Measurements from ENCODE around the gene PACS1.

The PACS1 gene

GRCh38 chr11:66190786-66191185 is 120.7 kb downstream of the PACS1 start:
- DNase-seq: no peak

GRCh38 chr11:66192181-66192863 is 122.2 kb downstream of the PACS1 start:
- no peak for DNase-seq

GRCh38 chr11:66194391-66194790 is 124.3 kb downstream of the PACS1 start:
- DNase-seq: no peak

- no peak for DNase-seq
Measured at GRCh38 chr11:66195867-66196266, 125.8 kb downstream of the PACS1 start.

GRCh38 chr11:66203847-66204246 is 133.8 kb downstream of the PACS1 start:
- DNase-seq: no peak

GRCh38 chr11:66204412-66204811 is 134.3 kb downstream of the PACS1 start:
- DNase-seq: no peak

- DNase-seq: no peak
Measured at GRCh38 chr11:66207816-66208215, 137.7 kb downstream of the PACS1 start.

- DNase-seq: no peak
Measured at GRCh38 chr11:66211100-66211499, 141.0 kb downstream of the PACS1 start.

- no peak for DNase-seq
Measured at GRCh38 chr11:66216911-66217310, 146.8 kb downstream of the PACS1 start.

- no peak for DNase-seq
Measured at GRCh38 chr11:66218036-66218435, 148.0 kb downstream of the PACS1 start.

GRCh38 chr11:66218846-66219620 is 149.0 kb downstream of the PACS1 start:
- DNase-seq: no peak

GRCh38 chr11:66219846-66220565 is 149.9 kb downstream of the PACS1 start:
- no peak for DNase-seq

GRCh38 chr11:66220566-66220935 is 150.5 kb downstream of the PACS1 start:
- DNase-seq: no peak

- no peak for DNase-seq
Measured at GRCh38 chr11:66221012-66221411, 150.9 kb downstream of the PACS1 start.

- DNase-seq: no peak
Measured at GRCh38 chr11:66221726-66222236, 151.7 kb downstream of the PACS1 start.

GRCh38 chr11:66222358-66223149 is 152.5 kb downstream of the PACS1 start:
- DNase-seq: peak; percentile 89

- no peak for DNase-seq
Measured at GRCh38 chr11:66224226-66224855, 154.3 kb downstream of the PACS1 start.

GRCh38 chr11:66225066-66225465 is 155.0 kb downstream of the PACS1 start:
- DNase-seq: no peak

- no peak for DNase-seq
Measured at GRCh38 chr11:66226101-66226500, 156.0 kb downstream of the PACS1 start.

GRCh38 chr11:66227700-66228099 is 157.6 kb downstream of the PACS1 start:
- DNase-seq: no peak

GRCh38 chr11:66228521-66228920 is 158.4 kb downstream of the PACS1 start:
- no peak for DNase-seq

- DNase-seq: no peak
Measured at GRCh38 chr11:66230156-66230555, 160.1 kb downstream of the PACS1 start.
